HG03342 (cell line): ENCODE data around the gene TCF25.
"Not testable (repeated sequence)": the region's sequence is repeated elsewhere in the genome, so short reads cannot be mapped to it uniquely, and the experiment has no call there.

Experiments used
- ATAC-seq: cut with Tn5 transposase; IDR thresholded peaks from one replicate; pipeline ENCODE4 v1.9.1; 2021; ENCODE audit warnings: mild to moderate bottlenecking, moderate library complexity; ENCODE audit not compliant: unreplicated experiment

The TCF25 gene

DNA sequence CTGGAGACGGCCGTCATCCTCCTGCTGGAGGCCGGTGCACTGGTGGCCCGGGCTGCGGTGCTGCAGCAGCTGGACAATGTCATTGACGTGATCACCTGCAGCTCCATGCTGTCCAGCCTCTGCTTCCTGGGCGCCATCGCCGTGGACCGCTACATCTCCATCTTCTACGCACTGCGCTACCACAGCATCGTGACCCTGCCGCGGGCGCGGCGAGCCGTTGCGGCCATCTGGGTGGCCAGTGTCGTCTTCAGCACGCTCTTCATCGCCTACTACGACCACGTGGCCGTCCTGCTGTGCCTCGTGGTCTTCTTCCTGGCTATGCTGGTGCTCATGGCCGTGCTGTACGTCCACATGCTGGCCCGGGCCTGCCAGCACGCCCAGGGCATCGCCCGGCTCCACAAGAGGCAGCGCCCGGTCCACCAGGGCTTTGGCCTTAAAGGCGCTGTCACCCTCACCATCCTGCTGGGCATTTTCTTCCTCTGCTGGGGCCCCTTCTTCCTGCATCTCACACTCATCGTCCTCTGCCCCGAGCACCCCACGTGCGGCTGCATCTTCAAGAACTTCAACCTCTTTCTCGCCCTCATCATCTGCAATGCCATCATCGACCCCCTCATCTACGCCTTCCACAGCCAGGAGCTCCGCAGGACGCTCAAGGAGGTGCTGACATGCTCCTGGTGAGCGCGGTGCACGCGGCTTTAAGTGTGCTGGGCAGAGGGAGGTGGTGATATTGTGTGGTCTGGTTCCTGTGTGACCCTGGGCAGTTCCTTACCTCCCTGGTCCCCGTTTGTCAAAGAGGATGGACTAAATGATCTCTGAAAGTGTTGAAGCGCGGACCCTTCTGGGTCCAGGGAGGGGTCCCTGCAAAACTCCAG lies 46.4 kb downstream of the TCF25 start:
- no peak for ATAC-seq

DNA sequence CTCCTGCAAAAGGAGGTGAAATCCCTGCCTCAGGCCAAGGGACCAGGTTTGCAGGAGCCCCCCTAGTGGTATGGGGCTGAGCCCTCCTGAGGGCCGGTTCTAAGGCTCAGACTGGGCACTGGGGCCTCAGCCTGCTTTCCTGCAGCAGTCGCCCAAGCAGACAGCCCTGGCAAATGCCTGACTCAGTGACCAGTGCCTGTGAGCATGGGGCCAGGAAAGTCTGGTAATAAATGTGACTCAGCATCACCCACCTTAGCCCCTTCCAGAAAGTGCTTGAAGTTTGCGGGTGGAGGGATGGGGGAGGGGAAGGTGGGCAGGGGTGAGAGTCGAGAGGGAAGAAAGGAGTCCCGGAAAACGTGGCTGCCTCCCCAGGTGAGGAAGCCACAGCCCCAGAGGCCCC lies 47.3 kb downstream of the TCF25 start:
- ATAC-seq, result no peak

DNA sequence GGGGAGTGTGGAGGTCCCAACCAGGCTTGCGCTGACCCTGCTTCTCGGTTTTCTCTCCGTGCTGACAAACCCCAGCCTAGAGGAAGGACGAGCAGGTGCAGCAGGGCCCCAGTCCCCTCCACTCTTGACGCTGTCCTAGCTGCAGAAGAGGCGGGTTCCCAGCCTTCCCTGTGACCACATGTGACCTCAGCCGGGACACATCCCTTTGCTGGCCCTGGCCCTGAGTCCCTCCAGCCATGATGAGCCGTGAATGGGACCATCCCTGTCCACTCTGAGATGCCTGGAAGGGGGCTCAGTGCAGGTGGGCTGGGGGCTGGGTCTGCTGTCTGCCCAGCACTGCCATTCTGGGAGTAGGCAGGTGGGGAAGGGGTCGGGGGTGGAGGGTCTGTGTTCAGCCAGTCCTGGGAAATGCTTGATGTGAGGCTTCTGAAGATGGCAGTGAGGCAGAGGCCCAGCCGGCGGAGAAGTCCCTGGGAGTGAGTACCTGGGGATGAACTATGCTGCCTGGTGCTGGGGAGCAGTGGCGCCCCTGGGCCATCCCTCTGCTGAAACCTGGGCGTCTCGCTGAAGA lies 47.8 kb downstream of the TCF25 start:
- ATAC-seq, result no peak

DNA sequence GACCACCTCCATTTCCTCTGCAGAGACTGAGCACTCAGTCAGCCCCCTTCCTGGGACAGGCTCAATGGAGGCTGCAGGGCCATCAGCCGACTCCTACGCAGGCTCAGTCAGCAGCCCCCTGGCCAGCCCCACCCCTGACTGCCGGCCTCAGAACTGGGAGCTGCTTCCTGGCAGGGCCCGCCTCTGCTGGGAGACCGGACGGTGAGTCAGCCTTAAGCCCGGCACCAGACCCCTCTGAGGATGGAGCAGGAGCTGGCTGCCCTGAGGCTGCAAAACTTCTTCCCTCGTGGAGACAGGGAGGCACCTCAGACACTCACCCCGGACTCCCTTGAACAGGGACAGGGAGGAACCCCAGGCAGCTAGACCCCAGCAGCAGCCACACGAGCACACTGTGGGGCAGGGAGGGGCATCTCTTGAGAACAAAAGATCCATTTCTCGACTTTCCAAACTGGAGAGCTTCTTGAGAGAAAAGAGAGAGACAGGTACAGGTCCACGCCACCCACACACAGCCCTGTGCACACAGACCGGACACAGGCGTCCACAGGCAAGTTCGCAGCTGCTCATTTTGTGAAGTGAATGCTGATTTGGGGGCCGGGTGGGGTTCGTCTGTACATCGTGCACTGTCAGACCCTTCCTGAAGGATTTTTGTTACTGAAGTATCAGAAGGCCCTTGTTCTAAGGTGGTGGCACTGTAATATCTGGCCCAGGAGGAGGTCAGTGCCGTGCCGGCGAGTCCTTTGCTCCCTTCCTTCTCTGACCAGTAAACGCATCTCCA lies 48.5 kb downstream of the TCF25 start:
- no peak for ATAC-seq

DNA sequence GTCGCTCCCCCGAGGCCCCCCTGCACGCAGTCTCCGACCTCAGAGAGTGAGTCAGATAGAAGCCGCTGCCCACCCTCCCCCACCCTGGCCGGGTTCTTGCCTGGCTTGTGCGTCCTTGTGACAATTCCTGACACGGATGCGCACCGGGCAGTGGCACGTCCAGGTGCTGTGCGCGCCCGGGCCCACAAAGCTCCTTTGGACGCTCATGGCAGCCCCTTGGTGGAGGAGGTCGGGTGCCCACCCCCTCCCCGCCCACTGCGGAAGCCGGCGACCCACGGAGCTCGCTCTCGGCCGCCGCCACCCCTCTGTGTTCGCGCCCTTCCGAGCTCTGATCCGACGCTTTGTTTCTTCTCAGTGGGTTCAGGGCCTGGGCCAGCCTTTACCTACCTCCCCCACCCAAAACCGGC lies 49.1 kb downstream of the TCF25 start:
- no peak for ATAC-seq

DNA sequence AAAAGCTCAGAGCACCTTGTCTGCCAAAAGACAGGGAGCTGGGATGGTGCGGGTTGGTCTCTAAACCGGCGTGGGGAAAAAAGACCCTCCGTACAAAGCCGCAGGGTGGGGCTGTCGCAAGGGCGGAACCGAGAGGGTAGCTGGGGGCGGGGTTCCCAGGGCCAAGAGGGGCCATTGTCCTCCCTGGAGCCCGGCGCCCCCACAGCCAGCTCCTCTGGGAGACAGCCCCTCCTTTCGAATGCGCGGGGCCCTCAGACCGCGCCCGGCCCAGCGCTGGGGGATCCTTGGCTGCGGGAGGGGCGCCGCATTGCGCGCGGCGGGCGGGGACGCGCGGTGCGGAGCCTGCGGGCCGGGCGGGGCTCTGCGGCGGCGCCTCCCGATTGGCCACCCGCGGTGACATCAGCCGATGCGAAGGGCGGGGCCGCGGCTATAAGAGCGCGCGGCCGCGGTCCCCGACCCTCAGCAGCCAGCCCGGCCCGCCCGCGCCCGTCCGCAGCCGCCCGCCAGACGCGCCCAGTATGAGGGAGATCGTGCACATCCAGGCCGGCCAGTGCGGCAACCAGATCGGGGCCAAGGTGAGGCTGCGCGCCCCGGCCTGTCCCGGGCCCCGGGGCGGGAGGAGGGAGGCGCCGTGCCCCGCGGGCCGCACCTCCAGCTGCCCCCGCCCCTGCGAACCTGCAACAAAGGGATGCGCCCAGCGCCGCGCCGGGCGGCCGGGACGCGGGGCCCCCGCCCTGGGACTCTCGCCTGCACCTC lies 49.7 kb downstream of the TCF25 start, which contains the start of gene TUBB3:
Gene TUBB3, plus strand, starts transcription at position 459 of the 756 bp plus-strand sequence. Its CDS starts 60 bp downstream, at position 519.
- no peak for ATAC-seq

DNA sequence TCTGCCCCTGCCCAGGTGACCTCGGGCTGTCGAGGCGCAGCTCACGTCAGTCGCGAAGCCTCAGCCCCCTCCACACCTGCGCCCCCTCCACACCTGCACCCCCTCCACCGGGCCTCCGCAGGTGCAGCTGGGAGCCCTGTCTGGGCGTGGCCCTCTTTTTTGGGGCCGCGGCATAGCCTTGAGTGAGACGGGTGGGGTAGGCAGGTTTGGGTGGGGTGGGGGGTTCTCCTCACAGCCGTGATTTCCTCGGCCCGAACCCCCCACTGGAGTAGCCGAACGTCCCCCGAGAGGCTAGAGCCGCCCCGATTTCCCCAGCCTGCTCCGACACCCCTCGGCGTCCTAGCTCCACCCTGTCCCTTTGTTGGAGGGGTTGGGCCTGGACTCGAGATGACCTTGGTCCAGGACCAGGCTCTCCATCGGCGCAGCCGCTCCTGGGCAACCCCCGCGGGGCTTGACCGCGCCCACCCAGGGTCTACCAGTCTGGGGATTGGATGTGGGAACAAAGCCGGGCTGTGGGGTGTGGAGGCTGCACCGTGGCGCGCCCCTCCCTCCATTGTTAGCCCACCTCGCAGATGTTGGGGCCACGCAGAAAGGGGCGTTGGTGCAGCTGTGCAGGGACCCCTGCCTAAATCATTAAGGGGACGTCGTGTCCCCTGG lies 50.4 kb downstream of the TCF25 start:
- ATAC-seq, result no peak

DNA sequence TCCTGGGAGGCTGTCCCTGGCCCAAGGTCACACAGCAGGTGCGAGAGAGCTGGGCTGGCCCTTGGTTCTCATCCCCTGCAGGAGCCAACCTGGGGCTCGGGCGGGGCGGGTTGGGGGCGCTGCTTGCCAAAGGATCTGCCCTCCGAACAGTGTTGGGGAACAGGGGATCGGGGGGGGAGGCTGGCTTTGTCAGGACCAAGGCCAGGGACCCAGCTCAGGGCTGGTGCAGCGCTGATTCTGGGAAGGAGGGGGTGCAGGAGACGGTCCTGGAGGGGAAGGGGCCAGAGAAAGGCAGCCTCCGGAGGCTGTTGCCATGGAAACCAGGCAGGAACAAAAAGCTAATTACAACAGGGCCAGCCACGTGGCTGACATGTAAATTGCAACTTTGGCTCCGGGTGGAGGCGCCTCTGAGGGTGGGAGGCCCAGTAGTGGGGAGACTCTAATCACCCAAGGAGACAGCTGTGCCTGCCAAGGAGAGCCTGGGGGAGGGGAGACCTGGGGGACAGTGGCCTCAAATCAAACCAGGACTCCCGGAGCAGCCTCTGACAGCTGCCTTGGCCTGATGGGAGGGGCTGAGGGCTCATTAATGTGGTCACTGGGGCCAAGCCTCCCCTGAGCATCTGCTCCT lies 51.0 kb downstream of the TCF25 start:
- no peak for ATAC-seq

DNA sequence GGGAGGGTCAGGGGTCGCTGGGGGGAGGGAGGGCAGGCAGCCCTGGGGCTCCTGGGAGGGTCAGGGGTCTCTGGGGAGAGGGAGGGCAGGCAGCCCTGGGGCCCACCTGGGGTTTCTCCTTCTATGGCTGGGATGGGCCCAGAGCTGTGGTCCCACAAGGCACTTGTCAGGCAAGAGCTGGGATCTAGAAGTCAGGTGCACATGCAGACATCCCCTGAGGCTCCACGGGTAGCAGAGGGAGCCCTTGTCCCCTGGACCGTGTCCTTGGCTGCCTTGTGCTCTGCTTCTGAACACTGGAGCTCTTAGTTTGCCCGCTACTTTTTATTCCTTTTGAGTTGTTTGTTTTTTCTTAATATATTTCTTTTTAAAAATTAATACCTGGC lies 51.5 kb downstream of the TCF25 start:
- ATAC-seq, result no peak

DNA sequence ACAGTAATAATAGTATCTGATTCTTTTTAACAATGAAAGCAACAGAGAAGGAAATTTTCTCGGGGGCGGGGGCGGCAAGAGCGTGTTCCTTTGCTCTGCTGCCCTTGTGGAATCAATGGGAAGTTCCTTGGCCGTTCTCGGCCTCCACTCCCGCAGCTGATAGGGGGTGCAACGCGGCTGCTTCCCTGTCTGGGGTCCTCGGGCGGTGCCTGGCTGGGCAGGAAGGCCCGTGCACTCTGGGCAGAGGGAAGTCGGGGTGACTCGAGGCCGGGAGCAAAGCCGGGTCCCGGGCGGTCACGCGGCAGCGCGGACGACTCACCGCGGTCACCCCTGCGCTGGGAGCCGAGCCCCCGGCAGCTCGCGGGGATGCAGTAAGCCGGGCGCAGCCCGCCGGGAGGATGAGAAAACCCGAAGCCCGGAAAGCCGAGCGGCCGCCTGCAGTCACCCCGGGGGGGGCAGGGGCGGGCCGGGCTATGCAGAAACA lies 52.2 kb downstream of the TCF25 start:
- peak; percentile 19 for ATAC-seq

DNA sequence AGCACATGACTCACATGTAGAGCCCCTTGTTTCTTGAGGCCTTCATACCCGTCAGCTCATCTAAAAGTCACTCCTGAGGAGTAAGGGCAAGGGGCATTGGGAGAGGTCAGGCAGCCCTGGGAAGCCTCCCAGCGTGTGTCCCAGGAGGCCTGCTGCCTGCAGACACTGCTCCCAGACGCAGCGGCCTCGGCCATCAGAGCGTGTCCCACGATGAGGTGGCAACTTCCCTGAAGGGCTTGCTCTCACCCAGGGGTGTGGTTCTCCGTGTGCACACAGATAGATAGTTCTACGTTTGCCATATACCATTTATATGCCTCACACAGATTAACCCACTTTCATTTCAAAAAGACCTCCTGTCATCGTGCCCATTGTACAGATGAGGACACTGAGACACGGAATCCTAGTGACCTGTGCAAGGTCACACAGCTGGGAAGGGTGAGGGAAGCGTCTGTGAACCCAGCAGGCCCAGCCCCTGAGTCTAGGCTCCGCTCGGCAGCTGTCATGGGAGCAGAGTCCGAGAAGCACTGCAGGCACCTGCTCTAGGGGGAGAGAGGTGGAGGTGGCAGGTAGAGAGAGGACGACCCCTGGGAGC lies 58.0 kb downstream of the TCF25 start:
- no peak for ATAC-seq

DNA sequence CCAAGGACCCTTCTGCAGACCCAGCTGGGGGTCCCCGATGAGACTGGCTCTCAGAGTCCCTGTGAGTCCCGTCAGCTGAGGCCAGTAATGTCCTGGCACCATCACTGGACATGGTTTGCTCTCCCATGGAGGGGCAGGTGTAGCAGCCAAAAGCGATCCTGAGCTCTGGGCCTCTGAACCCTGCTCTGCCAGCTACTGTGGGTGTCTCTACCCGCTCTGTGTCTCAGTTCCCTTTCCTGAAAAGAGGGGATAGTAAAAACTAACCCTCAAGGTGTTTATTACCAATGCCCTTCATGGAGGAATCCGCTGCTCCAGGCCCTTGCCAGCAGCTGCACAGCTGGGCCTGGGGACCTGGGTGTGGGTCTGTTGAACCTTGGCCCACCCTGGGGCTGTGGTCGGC lies 58.6 kb downstream of the TCF25 start:
- ATAC-seq, result no peak

DNA sequence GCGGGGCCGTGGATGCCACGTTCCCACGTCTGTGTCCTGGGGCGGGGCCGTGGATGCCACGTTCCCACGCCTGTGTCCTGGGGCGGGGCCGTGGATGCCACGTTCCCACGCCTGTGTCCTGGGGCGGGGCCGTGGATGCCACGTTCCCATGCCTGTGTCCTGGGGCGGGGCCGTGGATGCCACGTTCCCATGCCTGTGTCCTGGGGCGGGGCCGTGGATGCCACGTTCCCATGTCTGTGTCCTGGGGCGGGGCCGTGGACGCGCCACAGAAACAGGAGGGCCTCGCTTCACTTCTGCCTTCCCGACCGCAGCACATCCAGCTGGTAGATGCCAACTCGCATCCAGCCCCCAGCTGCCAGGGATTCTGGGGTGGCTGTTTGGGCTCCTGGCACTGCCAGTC lies 60.6 kb downstream of the TCF25 start:
- ATAC-seq, result not testable (repeated sequence)

DNA sequence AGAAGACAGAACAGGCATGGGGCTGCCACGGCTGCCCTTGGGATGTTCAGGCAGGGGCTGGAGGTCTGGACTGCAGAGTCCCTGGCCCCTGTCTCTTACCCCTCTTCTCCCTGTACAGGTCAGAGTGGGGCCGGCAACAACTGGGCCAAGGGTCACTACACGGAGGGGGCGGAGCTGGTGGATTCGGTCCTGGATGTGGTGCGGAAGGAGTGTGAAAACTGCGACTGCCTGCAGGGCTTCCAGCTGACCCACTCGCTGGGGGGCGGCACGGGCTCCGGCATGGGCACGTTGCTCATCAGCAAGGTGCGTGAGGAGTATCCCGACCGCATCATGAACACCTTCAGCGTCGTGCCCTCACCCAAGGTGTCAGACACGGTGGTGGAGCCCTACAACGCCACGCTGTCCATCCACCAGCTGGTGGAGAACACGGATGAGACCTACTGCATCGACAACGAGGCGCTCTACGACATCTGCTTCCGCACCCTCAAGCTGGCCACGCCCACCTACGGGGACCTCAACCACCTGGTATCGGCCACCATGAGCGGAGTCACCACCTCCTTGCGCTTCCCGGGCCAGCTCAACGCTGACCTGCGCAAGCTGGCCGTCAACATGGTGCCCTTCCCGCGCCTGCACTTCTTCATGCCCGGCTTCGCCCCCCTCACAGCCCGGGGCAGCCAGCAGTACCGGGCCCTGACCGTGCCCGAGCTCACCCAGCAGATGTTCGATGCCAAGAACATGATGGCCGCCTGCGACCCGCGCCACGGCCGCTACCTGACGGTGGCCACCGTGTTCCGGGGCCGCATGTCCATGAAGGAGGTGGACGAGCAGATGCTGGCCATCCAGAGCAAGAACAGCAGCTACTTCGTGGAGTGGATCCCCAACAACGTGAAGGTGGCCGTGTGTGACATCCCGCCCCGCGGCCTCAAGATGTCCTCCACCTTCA lies 61.5 kb downstream of the TCF25 start:
- no peak for ATAC-seq

DNA sequence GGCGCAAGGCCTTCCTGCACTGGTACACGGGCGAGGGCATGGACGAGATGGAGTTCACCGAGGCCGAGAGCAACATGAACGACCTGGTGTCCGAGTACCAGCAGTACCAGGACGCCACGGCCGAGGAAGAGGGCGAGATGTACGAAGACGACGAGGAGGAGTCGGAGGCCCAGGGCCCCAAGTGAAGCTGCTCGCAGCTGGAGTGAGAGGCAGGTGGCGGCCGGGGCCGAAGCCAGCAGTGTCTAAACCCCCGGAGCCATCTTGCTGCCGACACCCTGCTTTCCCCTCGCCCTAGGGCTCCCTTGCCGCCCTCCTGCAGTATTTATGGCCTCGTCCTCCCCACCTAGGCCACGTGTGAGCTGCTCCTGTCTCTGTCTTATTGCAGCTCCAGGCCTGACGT lies 62.2 kb downstream of the TCF25 start:
- not testable (repeated sequence) for ATAC-seq

DNA sequence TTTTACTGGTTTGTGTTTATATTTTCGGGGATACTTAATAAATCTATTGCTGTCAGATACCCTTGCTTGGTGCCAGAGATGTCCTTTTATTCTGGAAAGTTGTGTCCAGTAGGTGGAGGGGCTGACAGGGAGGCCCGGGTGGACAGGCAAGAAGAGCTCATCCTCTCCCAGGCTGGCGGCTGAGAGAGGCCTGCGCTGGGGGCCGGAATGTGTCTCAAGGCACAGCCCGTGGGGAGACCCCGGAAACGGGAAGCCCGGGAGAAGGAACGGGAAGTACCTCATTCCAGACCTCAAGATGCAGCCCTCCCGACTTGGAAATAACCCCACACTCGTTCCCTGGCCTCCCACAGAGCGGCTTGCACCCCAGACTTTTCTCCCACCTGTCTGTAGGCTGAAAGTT lies 62.6 kb downstream of the TCF25 start:
- no peak for ATAC-seq

DNA sequence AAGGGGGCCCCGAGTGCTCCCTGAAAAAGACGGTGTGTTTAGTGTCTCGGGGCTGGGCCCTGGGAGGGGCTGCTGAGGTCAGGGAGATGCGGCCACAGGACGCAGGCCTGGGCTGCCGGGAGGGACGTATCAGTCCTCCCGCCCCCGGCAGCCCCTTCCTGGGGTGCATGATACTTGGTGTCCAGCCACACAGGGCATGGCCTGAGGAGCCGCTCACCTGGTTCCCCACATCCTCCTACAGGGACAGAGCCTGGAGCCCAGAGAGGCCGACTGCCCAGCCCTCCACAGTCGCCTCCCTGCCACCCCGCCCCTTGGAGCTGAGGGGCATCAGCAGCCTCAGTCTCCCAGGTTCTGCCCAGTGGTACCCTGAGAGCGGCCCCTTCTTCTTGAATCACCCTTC lies 63.1 kb downstream of the TCF25 start:
- no peak for ATAC-seq

DNA sequence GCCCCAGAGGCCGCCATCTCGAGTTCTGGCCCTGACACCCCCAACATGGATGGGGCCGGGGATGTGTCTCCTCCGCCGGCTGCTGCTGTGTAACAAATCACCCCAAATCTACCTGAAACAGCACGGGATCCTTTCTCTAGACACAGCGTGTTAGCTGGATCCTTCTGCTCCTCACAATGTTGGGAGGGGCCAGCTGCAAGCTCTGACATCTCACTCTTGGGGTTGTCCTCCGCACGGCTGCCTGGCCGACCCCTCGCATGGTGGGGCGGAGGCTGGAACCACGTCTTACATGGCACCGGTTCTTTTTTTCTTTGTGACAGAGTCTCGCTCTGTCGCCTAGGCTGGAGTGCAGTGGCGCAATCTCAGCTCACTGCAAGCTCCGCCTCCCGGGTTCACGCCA lies 63.6 kb downstream of the TCF25 start:
- no peak for ATAC-seq
